Activated T-cell treated with anti-CD3 and anti-CD28 coated beads for 4 hours (primary cell): ENCODE results near the gene EP400.

Source experiments
- DNase-seq: peaks from one replicate; pipeline ENCODE4 v3.0.0-alpha.2; 2020

Gene EP400, protein sequence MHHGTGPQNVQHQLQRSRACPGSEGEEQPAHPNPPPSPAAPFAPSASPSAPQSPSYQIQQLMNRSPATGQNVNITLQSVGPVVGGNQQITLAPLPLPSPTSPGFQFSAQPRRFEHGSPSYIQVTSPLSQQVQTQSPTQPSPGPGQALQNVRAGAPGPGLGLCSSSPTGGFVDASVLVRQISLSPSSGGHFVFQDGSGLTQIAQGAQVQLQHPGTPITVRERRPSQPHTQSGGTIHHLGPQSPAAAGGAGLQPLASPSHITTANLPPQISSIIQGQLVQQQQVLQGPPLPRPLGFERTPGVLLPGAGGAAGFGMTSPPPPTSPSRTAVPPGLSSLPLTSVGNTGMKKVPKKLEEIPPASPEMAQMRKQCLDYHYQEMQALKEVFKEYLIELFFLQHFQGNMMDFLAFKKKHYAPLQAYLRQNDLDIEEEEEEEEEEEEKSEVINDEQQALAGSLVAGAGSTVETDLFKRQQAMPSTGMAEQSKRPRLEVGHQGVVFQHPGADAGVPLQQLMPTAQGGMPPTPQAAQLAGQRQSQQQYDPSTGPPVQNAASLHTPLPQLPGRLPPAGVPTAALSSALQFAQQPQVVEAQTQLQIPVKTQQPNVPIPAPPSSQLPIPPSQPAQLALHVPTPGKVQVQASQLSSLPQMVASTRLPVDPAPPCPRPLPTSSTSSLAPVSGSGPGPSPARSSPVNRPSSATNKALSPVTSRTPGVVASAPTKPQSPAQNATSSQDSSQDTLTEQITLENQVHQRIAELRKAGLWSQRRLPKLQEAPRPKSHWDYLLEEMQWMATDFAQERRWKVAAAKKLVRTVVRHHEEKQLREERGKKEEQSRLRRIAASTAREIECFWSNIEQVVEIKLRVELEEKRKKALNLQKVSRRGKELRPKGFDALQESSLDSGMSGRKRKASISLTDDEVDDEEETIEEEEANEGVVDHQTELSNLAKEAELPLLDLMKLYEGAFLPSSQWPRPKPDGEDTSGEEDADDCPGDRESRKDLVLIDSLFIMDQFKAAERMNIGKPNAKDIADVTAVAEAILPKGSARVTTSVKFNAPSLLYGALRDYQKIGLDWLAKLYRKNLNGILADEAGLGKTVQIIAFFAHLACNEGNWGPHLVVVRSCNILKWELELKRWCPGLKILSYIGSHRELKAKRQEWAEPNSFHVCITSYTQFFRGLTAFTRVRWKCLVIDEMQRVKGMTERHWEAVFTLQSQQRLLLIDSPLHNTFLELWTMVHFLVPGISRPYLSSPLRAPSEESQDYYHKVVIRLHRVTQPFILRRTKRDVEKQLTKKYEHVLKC (N-terminal part only)

GRCh38 chr12:131949431-131950181, at the start of gene EP400:
Gene EP400 (plus strand): TSS chr12:131949942. CDS start chr12:131960620, 10,678 bp downstream.
- DNase-seq = peak; percentile 96

DNA sequence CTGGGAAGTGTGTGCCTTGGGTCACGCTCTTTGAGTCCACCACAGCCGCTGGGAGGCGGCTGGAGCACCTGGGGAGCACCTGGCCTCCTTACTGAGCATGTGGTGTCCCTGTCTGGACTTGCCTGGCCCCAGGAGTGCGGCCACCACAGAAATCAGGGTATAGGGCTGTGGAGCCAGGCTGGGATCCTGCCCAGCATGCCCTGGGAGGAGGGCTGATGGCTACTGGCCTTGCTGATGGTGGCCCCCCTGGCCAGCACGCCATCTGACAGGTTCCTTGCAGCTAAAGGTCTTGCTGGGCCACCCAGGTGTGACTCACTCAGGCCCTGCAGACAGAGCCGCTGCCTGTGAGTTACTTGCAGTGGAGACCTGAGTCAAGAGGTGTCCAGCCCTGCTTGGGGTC, 49.3 kb upstream of the EP400 start:
- no peak for DNase-seq

GRCh38 chr12:131901431-131902331, 48.1 kb upstream of the EP400 start:
- no peak for DNase-seq

- no peak for DNase-seq
These were observed 47.2 kb upstream of the EP400 start for GRCh38 chr12:131902332-131903241.

DNA sequence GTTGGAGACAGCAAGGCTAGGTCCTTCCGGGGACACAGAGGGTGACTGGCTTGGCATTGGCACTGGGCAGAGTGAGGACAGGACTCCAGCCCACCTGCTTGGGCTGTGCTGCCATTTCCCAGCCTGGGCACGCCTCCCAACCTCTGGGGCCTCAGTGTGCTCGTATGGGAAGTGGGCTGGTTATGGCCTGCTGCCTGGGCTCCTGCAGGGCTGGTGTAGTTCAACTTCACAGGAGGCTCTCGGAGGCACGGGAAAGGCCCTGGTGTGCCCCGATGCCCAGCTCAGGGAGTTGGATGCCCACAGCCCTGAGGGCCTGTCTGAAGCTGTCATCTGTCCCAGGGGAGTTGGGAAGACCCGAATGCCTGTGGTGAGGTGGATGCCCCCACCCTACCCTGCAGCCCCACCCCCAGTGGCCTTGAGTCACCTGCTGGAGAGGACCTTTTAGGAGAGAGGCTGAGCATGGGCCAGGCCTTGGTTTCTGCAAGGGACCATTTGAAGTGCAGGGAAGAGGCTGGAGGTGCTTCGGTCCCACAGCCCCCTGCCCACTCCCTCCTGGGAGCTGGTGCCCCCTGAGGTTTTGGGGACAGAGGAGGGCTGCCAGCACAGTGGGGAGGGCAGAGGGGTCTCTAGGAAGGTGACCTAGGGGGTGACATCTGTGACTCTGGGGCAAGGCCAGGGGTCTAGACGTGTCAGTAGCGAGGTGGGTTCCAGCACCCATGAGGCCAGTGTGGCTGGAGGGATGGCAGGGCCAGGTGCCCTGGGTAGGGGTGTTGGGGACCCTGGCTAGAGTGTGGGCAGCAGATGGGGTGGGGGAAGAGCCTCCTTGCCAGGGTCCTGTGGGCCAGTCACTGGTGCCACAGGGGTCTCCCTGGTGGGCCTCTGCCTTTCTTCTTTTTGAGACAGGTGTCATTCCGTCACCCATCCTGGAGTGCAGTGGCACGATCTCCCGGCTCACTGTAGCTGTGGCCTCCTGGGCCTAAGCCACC, 46.2 kb upstream of the EP400 start:
- no peak for DNase-seq

DNA sequence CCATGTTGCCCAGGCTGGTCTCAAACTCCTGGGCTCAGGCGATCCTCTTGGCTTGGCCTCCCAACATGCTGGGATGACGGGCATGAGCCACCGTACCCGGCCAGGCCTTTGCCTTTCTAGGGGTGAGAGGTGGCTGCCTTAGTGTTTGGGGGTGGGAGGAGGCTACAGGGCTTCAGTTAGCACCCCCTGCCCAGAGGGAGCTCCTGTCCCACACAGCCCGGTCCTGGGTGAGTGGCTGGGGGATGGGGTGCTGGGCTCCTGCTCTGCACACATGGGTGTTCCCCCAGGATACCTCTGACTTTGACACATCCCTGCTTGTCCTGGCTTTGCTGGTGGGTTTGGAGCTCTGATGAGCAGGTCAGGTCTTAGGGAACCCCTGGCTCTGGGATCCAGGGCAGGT, 45.4 kb upstream of the EP400 start:
- DNase-seq = no peak

GRCh38 chr12:131905081-131905629, 44.6 kb upstream of the EP400 start:
- DNase-seq = no peak

DNA sequence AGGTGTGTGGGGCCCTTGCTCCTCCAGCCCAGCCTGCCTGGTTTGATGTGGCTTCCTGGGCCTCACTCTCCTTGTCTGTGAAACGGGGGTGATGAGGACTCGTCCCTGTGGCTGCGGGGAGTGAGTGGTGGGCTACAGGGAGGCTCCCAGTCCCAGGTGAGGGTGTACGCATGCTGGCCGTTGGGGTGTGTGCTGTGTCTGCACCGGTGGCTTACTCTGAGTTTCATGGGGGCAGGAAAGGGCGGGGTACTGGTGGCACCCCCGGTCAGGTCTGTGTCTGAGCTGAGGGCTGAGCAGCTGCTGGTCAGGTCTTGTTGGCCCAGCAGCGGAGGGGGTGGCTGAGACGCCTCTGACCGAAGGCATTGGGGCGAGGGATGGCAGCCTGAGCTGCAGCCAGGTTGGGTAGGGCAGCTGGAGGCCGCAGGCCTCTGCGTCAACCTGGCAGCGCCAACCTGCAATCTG, 44.1 kb upstream of the EP400 start:
- no peak for DNase-seq

DNA sequence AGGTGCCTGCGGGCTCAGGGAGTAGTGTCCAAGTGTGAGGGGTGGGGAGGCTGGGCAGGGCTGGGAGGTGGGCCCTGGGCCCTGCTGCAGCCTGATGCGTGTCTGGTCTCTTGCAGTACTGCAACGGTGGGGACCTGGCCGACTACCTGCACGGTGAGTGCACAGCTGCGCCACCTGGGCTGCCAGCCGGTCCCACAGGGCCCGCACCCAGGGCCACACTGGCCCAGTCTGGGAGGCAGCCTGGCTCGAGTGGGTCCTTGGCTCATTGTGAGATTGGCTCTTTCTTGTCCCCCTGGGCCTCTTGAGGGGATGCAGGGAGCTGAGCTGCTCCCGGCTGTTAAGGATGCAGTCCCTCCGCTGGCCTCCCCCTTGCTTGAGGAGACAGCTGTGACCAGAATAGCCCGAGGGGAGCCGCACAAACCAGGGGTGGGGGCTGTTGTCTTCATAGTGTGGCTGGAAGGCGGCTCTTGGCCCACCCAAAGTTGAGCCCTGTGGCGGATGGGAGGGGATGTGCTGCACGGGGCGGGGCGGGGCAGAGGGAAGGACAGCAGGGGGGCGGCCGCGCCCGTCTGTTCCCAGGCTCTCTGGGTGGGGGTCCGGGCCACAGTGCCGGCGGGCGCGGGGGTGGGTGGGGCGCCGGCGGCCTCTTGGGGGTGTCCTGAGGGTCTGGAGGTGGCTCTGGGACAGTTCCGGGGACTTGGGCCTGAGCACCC, 42.2 kb upstream of the EP400 start:
- no peak for DNase-seq

GRCh38 chr12:131908092-131909080, 41.4 kb upstream of the EP400 start:
- no peak for DNase-seq

GRCh38 chr12:131909081-131909751, 40.5 kb upstream of the EP400 start:
- DNase-seq = no peak

GRCh38 chr12:131909752-131910219, 40.0 kb upstream of the EP400 start:
- no peak for DNase-seq

- no peak for DNase-seq
These were observed 39.3 kb upstream of the EP400 start for GRCh38 chr12:131910302-131911027.

DNA sequence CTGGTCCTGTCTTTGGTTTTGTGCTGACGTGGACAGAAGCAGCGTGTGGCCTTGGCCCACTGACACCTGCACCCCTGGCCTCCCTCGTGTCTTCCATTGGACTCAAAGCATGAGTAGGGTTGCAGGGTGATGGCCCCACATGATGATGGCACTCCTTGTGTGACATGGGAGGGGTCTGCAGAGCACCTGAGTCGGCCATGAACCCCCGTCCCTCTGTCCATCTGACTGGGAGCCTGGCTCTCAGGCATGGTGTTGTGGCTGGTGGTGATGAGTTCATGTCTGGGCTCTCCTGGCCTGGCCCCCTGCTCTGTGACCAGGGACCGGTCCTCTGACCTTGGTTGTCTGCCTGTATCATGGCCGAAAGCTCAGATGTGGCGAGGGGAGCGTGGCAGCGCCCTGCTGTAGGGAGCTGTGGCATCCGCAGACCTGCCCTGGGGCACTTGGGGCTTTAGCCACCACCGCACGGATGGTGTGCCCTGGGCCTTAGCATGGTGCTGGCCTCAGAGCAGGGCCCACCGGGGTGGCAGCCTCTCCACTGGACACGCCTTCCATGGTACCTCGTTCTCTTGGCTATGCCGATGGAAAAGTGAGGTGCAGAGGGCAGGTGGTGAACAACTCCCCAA, 38.6 kb upstream of the EP400 start:
- no peak for DNase-seq
